MCF 10A (cell line): Measurements from ENCODE around the gene SYCE3. TPM values are rescaled to one million over a fixed set of nuclear protein-coding genes. Genes with fewer than 3 reads are reported as not detected.

ENCODE experiments used
- BruUV-seq: library from RNA; stranded (reverse); fragments of 400-500 nt; replicated peaks from 2 replicates; lab custom pipeline; 2021; lab: Mats Ljungman, UMichigan
- CTCF ChIA-PET: fragments of 300-600 bp; sonication (Branson Sonifier 250); formaldehyde crosslinking; extraction: SDS; loops from one replicate; lab custom pipeline; 2021; ENCODE audit warnings: antibody characterized with exemption, inconsistent platforms; lab: Yijun Ruan, JAX
- POLR2A ChIA-PET: fragments of 300-600, 350-650 bp; sonication (Branson Sonifier 250); formaldehyde crosslinking; extraction: SDS; loops from one replicate; lab custom pipeline; 2020; ENCODE audit warnings: antibody characterized with exemption, inconsistent platforms; lab: Yijun Ruan, JAX
- DNase-seq: peaks from one replicate; pipeline ENCODE4 v3.0.0-alpha.2; 2018; ENCODE audit not compliant: unreplicated experiment
- H3K27ac Mint-ChIP-seq: one replicate; pipeline ENCODE4 v1.8.0; 2022; ENCODE audit warnings: mild to moderate bottlenecking, low read depth, mixed read lengths; ENCODE audit not compliant: unreplicated experiment
- H3K27me3 Mint-ChIP-seq: one replicate; pipeline ENCODE4 v1.8.0; 2022; ENCODE audit warnings: mixed read lengths; ENCODE audit not compliant: insufficient read depth, unreplicated experiment
- H3K36me3 Mint-ChIP-seq: one replicate; pipeline ENCODE4 v1.8.0; 2022; ENCODE audit warnings: mild to moderate bottlenecking, moderate library complexity, mixed read lengths; ENCODE audit not compliant: insufficient read depth, unreplicated experiment
- H3K4me1 Mint-ChIP-seq: one replicate; pipeline ENCODE4 v1.8.0; 2022; ENCODE audit warnings: mixed read lengths; ENCODE audit not compliant: insufficient read depth, unreplicated experiment
- H3K4me3 Mint-ChIP-seq: one replicate; pipeline ENCODE4 v1.8.0; 2022; ENCODE audit warnings: mild to moderate bottlenecking, moderate library complexity, mixed read lengths; ENCODE audit not compliant: unreplicated experiment
- H3K9me3 Mint-ChIP-seq: one replicate; pipeline ENCODE4 v1.8.0; 2022; ENCODE audit warnings: mixed read lengths; ENCODE audit not compliant: unreplicated experiment
- intact Hi-C: fragments of 100-400 bp; cut with micrococcal nuclease; formaldehyde crosslinking; loops from 2 replicates; pipeline ENCODE4 v1.14.1; 2022
- total RNA-seq: library from RNA; stranded (reverse); gene quantifications from 2 replicates; pipeline ENCODE4 v1.2.3, GENCODE V29; 2022
- TF ChIP-seq, protein P1 (sequence below): fragments of 200-600 bp; IDR thresholded peaks from one replicate; pipeline ENCODE4 v1.8.0; 2022; ENCODE audit warnings: antibody characterized with exemption, mild to moderate bottlenecking; ENCODE audit not compliant: unreplicated experiment

SYCE3 gene
- total RNA-seq, 1 experiment from 2014 or later, result 0.82 TPM

DNA sequence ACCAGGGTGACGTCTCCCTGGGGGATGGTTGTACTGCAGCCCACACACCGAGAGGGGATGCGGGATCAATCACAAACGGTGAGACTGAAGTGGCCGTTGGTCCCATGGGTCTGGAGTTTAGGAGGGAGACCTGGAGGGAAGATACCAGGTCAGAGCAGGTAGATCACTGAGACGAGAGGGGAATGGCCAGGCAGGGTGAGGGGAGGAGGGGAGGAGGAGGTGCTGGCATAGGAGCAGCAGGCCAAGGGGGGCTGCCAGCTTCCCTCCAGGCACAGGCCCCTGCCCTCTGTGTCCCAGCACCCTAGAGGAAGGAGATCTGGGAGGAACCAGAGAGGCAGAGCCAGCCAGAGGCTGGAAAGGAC lies 44.9 kb upstream of the SYCE3 start:
- intact Hi-C loops, result no loop called here
- POLR2A ChIA-PET, result no interaction called here
- TF ChIP-seq, protein P1, sequence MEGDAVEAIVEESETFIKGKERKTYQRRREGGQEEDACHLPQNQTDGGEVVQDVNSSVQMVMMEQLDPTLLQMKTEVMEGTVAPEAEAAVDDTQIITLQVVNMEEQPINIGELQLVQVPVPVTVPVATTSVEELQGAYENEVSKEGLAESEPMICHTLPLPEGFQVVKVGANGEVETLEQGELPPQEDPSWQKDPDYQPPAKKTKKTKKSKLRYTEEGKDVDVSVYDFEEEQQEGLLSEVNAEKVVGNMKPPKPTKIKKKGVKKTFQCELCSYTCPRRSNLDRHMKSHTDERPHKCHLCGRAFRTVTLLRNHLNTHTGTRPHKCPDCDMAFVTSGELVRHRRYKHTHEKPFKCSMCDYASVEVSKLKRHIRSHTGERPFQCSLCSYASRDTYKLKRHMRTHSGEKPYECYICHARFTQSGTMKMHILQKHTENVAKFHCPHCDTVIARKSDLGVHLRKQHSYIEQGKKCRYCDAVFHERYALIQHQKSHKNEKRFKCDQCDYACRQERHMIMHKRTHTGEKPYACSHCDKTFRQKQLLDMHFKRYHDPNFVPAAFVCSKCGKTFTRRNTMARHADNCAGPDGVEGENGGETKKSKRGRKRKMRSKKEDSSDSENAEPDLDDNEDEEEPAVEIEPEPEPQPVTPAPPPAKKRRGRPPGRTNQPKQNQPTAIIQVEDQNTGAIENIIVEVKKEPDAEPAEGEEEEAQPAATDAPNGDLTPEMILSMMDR, result no peak
- no peaks in the 10 kb centered on the region for H3K36me3 Mint-ChIP-seq
- BruUV-seq, result no TSS peak
- H3K27me3 Mint-ChIP-seq, result peaks cover 29% of the 10 kb centered on the region
- no peak overlapping the region for H3K4me3 Mint-ChIP-seq
- no peak overlapping the region for H3K27ac Mint-ChIP-seq
- CTCF ChIA-PET, result no interaction called here
- H3K4me1 Mint-ChIP-seq, result no peaks in the 10 kb centered on the region
- DNase-seq, result no peak
- no peaks in the 10 kb centered on the region for H3K9me3 Mint-ChIP-seq

DNA sequence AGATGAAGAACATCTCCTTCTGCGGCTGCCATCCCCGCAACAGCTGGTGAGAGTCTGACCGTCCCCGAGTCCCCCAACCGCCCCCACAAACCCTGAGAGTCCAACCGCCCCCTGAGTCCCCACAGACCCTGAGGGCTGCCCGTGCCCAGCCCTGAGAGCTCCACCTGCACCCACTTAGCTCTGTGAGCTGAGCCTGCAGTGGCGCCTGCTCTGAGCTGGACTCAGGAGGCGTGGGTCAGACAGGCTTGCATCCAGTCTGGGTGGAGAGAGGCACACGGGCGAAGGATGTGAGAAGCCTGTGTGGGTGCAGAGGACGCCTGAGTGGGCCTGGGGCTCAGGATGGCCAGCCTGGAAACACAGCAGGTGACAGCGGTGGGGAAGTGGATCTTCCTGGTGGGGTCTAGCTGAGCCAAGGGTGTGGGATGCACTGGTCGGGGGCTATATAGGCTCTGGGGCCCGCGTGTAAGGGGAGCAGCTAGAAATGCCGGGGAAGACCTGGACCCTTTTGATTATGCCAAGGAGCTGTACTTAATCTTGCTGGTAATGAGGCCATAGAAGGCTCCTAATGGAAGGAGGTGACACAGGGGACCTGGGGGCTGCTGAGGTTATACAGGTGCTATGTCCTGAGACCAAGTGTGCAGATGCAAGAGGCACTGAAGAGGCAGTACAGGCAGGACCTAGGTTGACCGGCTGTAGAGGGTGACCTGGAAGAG lies 44.4 kb upstream of the SYCE3 start:
- H3K27ac Mint-ChIP-seq, result no peak overlapping the region
- H3K4me1 Mint-ChIP-seq, result no peaks in the 10 kb centered on the region
- no TSS peak for BruUV-seq
- no peaks in the 10 kb centered on the region for H3K9me3 Mint-ChIP-seq
- no peaks in the 10 kb centered on the region for H3K36me3 Mint-ChIP-seq
- no peak overlapping the region for H3K4me3 Mint-ChIP-seq
- H3K27me3 Mint-ChIP-seq, result peaks cover 33% of the 10 kb centered on the region
- intact Hi-C loops, result no loop called here
- POLR2A ChIA-PET, result no interaction called here
- DNase-seq, result no peak
- CTCF ChIA-PET, result no interaction called here
- TF ChIP-seq, protein P1, result no peak

DNA sequence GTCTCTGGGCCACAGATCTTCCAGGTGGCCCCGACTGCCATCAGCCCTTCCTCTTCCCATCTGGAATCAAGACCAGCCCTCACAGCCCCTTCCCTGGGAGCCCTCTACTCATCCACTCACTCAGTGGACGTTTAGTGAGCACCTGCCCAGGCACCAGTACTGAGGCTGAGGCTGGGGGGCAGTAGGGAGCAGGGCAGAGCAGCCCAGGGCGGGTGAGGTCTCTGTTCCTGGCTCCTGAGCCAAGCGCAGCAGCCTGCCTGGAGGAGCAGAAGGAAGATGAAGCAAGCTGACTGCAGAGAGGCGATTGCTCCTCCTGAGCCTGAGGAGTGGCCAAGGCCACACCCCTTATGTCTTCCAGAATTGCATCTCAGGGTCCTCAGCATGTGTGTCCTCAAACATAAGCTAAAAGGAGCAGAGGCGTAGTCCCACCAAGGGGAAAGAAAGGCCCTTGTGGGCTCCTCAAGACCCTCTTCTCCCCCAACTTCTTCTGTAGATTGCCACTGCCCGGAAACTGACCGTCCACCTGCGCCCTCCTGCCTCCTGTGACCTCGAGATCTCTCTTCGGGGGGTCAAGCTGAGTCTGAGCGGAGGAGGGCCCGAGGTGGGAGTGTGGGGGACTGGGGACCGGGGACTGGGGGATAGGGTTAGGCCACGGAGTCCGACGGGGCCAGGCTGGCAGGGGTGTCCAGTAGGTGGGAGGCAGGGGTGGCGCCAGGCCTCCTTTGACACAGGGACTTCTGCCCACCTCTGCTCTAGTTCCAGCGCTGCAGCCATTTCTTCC lies 43.6 kb upstream of the SYCE3 start:
- TF ChIP-seq, protein P1, result no peak
- no TSS peak for BruUV-seq
- H3K27me3 Mint-ChIP-seq, result peaks cover 40% of the 10 kb centered on the region
- no peaks in the 10 kb centered on the region for H3K4me1 Mint-ChIP-seq
- no peaks in the 10 kb centered on the region for H3K9me3 Mint-ChIP-seq
- no peaks in the 10 kb centered on the region for H3K36me3 Mint-ChIP-seq
- POLR2A ChIA-PET, result no interaction called here
- CTCF ChIA-PET, result interaction anchor here (0.6 kb wide), 1 partner anchor 27 kb away, joined by 6 read pairs; no protein-coding TSS in a partner anchor
- intact Hi-C loops, result no loop called here
- H3K4me3 Mint-ChIP-seq, result no peak overlapping the region
- DNase-seq, result no peak
- no peak overlapping the region for H3K27ac Mint-ChIP-seq

DNA sequence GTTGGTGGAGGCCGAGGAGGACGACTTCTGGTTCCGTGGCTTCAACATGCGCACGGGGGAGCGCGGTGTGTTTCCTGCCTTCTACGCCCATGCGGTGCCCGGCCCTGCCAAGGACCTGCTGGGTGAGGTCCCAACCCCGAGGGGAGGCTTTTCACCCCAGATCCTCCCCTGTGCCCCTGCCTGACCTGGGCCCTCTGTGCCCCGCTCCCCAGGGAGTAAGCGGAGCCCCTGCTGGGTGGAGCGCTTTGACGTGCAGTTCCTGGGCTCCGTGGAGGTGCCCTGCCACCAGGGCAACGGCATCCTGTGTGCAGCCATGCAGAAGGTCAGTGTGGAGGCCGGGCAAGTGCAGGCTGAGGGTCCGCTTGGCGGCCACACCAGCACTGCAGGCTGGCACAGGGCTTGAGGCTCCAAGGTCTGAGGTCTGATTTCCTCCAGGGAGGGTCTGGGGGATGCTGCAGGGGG lies 42.9 kb upstream of the SYCE3 start:
- Mint-ChIP-seq H3K27ac (no peak overlapping the region), H3K4me1 (no peaks in the 10 kb centered on the region), H3K27me3 (peaks cover 34% of the 10 kb centered on the region), H3K9me3 (no peaks in the 10 kb centered on the region), H3K4me3 (no peak overlapping the region), H3K36me3 (no peaks in the 10 kb centered on the region)
- ChIA-PET CTCF (interaction anchor here (0.7 kb wide), 1 partner anchor 66 kb away, joined by 3 read pairs; no protein-coding TSS in a partner anchor), POLR2A (interaction anchor here (0.5 kb wide), 1 partner anchor 66 kb away, joined by 3 read pairs; no protein-coding TSS in a partner anchor)
- BruUV-seq, result no TSS peak
- no peak for DNase-seq
- TF ChIP-seq, protein P1, result no peak
- intact Hi-C loops, result no loop called here
